SK-N-SH treated with all-trans-retinoic acid at 6 μM for 48 hours (cell line): ENCODE data around the gene PRX.

Source experiments
- ATAC-seq: fragments of 200-7000 bp; cut with Tn5 transposase; 3 replicates; pipeline ENCODE4 v1.9.1; 2020; ENCODE audit warnings: mild to moderate bottlenecking, moderate library complexity
- ARNTL ChIP-seq: fragments of 450-650 bp; formaldehyde crosslinking; IDR thresholded peaks from 2 replicates; pipeline ENCODE4 v1.5.0; 2020; ENCODE audit warnings: low read depth, mild to moderate bottlenecking, moderate library complexity, borderline replicate concordance
- CSDC2 ChIP-seq: fragments of 250-450 bp; sonication (Bioruptor Pico); IDR thresholded peaks from 2 replicates; pipeline ENCODE4 v1.5.0; 2020; ENCODE audit warnings: mild to moderate bottlenecking, moderate library complexity
- CSRNP3 ChIP-seq: fragments of 250-450 bp; sonication (Bioruptor Pico); IDR thresholded peaks from 2 replicates; pipeline ENCODE4 v1.5.1; 2021; ENCODE audit warnings: mild to moderate bottlenecking, moderate library complexity
- GLIS3 ChIP-seq: fragments of 250-450 bp; sonication (Bioruptor Pico); IDR thresholded peaks from 2 replicates; pipeline ENCODE4 v1.5.0; 2020; ENCODE audit warnings: mild to moderate bottlenecking, moderate library complexity
- ISL1 ChIP-seq: fragments of 250-450 bp; sonication (Bioruptor Pico); IDR thresholded peaks from 2 replicates; pipeline ENCODE4 v2.1.2; 2022; ENCODE audit warnings: mild to moderate bottlenecking, moderate library complexity
- OSR1 ChIP-seq: fragments of 250-450 bp; sonication (Bioruptor Pico); IDR thresholded peaks from 2 replicates; pipeline ENCODE4 v1.8.0; 2022; ENCODE audit warnings: moderate library complexity, mild to moderate bottlenecking, inconsistent platforms
- PATZ1 ChIP-seq: fragments of 250-450 bp; sonication (Bioruptor Pico); IDR thresholded peaks from 2 replicates; pipeline ENCODE4 v1.8.0; 2020; ENCODE audit warnings: mild to moderate bottlenecking, moderate library complexity, borderline replicate concordance
- POU6F1 ChIP-seq: fragments of 250-450 bp; sonication (Bioruptor Pico); IDR thresholded peaks from 2 replicates; pipeline ENCODE4 v1.8.0; 2021; ENCODE audit warnings: low read depth, mild to moderate bottlenecking, moderate library complexity, borderline replicate concordance
- PPARA ChIP-seq: fragments of 250-450 bp; sonication (Bioruptor Pico); IDR thresholded peaks from 2 replicates; pipeline ENCODE4 v1.5.0; 2020; ENCODE audit warnings: mild to moderate bottlenecking, borderline replicate concordance
- RARB ChIP-seq: fragments of 250-450 bp; sonication (Bioruptor Pico); IDR thresholded peaks from 2 replicates; pipeline ENCODE4 v1.8.0; 2021; ENCODE audit warnings: mild to moderate bottlenecking, moderate library complexity
- TCF4 ChIP-seq: fragments of 250-450 bp; sonication (Bioruptor Pico); IDR thresholded peaks from 2 replicates; pipeline ENCODE4 v1.8.0; 2021; ENCODE audit warnings: mild to moderate bottlenecking, moderate library complexity, borderline replicate concordance
- TOX ChIP-seq: fragments of 250-450 bp; sonication (Bioruptor Pico); IDR thresholded peaks from 2 replicates; pipeline ENCODE4 v1.8.0; 2021; ENCODE audit warnings: mild to moderate bottlenecking, moderate library complexity, borderline replicate concordance
- TSHZ2 ChIP-seq: fragments of 250-450 bp; sonication (Bioruptor Pico); IDR thresholded peaks from 2 replicates; pipeline ENCODE4 v1.5.0; 2020; ENCODE audit warnings: mild to moderate bottlenecking, moderate library complexity
- ZC3H10 ChIP-seq: fragments of 250-450 bp; sonication (Bioruptor Pico); IDR thresholded peaks from 2 replicates; pipeline ENCODE4 v1.5.1; 2021; ENCODE audit warnings: mild to moderate bottlenecking, moderate library complexity
- ZFP3 ChIP-seq: fragments of 250-450 bp; sonication (Bioruptor Pico); IDR thresholded peaks from 2 replicates; pipeline ENCODE4 v1.5.0; 2020; ENCODE audit warnings: mild to moderate bottlenecking, moderate library complexity
- ZFP30 ChIP-seq: fragments of 450-650 bp; formaldehyde crosslinking; IDR thresholded peaks from 2 replicates; pipeline ENCODE4 v1.5.0; 2022; ENCODE audit warnings: mild to moderate bottlenecking, moderate library complexity
- ZNF565 ChIP-seq: fragments of 450-650 bp; formaldehyde crosslinking; conservative IDR thresholded peaks from 2 replicates; pipeline ENCODE4 v1.5.0; 2020; ENCODE audit warnings: low read depth, mild to moderate bottlenecking, moderate library complexity
- ZNF70 ChIP-seq: fragments of 450-650 bp; formaldehyde crosslinking; IDR thresholded peaks from 2 replicates; pipeline ENCODE4 v1.5.0; 2020; ENCODE audit warnings: mild to moderate bottlenecking, moderate library complexity
- ZNF8 ChIP-seq: fragments of 450-650 bp; formaldehyde crosslinking; IDR thresholded peaks from 2 replicates; pipeline ENCODE4 v1.5.0; 2020; ENCODE audit warnings: mild to moderate bottlenecking, moderate library complexity
- TF ChIP-seq, protein P1 (sequence below): fragments of 250-450 bp; sonication (Bioruptor Pico); IDR thresholded peaks from 2 replicates; pipeline ENCODE4 v1.5.1; 2020; ENCODE audit warnings: low read depth, mild to moderate bottlenecking, moderate library complexity

The PRX gene

DNA sequence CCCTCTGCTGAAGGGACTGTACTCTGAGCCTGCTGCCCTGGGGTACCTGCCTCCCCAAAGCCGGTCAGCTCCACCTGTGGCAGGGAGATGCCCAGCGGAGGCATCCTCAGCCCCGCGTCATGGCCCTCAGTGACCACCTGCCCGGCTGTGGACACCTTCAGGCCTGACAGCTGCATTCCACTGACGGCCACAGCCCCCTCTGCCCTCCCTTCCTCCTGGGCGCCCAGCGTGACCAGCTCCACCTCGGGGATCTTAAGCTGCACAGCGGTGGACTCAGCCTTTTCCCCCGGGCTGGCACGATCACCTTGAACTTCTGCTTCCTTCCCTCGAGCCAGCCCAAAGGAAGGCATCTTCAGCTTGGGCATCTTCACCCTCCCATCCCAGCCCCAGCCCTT lies 18.4 kb downstream of the PRX start:
- no peak for ATAC-seq
- TF ChIP-seq PPARA (CRISPR knock-in tag) (no peak), ZFP3 (CRISPR knock-in tag) (no peak), ZC3H10 (CRISPR knock-in tag) (no peak), TCF4 (CRISPR knock-in tag) (no peak), GLIS3 (no peak), OSR1 (CRISPR knock-in tag) (no peak), ARNTL (CRISPR knock-in tag) (no peak), ISL1 (CRISPR knock-in tag) (no peak)
- TF ChIP-seq, protein P1, sequence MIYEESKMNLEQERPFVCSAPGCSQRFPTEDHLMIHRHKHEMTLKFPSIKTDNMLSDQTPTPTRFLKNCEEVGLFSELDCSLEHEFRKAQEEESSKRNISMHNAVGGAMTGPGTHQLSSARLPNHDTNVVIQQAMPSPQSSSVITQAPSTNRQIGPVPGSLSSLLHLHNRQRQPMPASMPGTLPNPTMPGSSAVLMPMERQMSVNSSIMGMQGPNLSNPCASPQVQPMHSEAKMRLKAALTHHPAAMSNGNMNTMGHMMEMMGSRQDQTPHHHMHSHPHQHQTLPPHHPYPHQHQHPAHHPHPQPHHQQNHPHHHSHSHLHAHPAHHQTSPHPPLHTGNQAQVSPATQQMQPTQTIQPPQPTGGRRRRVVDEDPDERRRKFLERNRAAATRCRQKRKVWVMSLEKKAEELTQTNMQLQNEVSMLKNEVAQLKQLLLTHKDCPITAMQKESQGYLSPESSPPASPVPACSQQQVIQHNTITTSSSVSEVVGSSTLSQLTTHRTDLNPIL (CRISPR knock-in tag) = no peak

DNA sequence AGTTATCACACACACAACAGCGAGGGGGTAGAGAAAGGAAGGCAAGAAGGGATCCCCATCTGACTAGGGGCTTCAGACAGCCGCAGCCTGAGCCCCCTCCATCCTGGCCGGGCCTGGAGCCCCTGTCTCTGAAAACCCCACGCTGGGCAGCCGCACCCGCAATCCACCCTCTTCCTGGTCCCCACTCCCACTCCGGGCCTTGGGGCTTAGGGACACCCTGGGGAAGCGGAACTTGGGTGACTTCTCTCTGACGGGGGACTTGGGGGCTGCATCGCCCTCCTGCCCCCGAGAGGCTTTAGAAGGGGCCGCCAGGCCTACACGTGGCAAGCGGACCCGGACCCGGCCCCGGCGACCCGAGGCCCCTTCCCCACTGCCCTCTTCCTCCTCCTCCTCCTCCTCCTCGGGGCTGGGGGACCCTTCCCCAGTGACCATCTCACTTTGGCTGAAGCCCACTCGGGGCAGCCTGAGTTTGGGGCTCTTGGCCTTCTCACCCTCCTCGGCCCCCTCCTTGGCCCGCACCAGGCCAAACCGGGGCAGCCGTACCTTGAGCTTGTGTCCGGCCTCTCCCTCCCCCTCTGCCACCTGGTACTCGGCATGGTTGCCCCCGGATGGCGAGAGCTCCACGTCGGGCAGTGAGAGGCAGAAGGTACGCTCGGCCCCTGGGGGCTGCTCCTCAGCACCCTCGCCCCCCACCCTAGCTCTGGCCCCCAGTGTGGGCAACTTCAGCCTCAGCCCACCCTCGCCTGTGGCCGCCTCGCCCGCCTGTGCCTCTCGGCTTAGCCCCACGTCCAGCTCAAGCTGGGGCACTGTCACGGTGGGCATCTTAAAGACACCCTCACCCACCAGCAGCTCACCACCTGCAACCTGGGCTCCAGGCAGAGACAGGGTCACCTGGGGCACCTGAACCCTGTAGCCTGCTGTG lies 19.0 kb downstream of the PRX start:
- no peak for ATAC-seq
- TF ChIP-seq RARB (CRISPR knock-in tag) = no peak
- no peak for TF ChIP-seq ZNF565 (CRISPR knock-in tag)
- TF ChIP-seq, protein P1 (CRISPR knock-in tag) = no peak
- TF ChIP-seq TSHZ2 (CRISPR knock-in tag) = no peak
- no peak for TF ChIP-seq ARNTL (CRISPR knock-in tag)
- no peak for TF ChIP-seq POU6F1 (CRISPR knock-in tag)
- no peak for TF ChIP-seq TCF4 (CRISPR knock-in tag)
- no peak for TF ChIP-seq CSDC2 (CRISPR knock-in tag)
- no peak for TF ChIP-seq ZNF8 (CRISPR knock-in tag)
- TF ChIP-seq GLIS3 = no peak
- no peak for TF ChIP-seq OSR1 (CRISPR knock-in tag)
- no peak for TF ChIP-seq PATZ1 (CRISPR knock-in tag)
- no peak for TF ChIP-seq ZNF70 (CRISPR knock-in tag)
- TF ChIP-seq CSRNP3 = no peak
- no peak for TF ChIP-seq ZC3H10 (CRISPR knock-in tag)
- no peak for TF ChIP-seq TOX (CRISPR knock-in tag)
- TF ChIP-seq ZFP30 (CRISPR knock-in tag) = no peak
